Measurements from ENCODE around the gene ETV1.

DNA sequence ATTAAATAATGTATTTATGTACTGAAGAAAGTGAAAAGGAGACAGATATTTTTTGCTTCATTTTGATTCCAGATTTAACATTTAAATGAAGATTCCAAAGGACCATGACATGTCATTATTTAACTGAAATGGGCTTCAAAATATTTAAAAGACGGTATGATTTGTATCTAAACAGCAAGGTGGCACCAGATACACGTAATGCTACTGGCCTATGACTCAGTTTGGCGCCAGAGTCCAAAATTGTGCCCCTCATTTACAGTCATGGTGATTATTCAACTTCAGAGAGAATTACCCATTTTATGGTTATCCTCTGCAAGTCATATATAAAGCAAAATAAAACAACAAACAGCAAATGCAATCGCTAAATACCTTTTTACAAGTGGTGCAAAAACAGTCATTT is 94.5 kb downstream of the ETV1 start:
- no peak for TF ChIP-seq ARNT (IDR thresholded peaks at IDR 0.05)
- TF ChIP-seq FOXM1 (IDR thresholded peaks at IDR 0.05; ENCODE audit: borderline replicate concordance): no peak
- no peak for TF ChIP-seq SUZ12 (IDR thresholded peaks at IDR 0.05)
